ENCODE data around the gene PEAK3. TPM values are rescaled to one million over a fixed set of nuclear protein-coding genes. Genes with fewer than 3 reads are reported as not detected.

The PEAK3 gene
- total RNA-seq, 1 donor from 2014 or later, result not detected

GRCh38 chr19:2226051-2226839 is 55.7 kb downstream of the PEAK3 start:
- DNase-seq (ENCODE audit: low read depth, low spot score), result no peak

DNA sequence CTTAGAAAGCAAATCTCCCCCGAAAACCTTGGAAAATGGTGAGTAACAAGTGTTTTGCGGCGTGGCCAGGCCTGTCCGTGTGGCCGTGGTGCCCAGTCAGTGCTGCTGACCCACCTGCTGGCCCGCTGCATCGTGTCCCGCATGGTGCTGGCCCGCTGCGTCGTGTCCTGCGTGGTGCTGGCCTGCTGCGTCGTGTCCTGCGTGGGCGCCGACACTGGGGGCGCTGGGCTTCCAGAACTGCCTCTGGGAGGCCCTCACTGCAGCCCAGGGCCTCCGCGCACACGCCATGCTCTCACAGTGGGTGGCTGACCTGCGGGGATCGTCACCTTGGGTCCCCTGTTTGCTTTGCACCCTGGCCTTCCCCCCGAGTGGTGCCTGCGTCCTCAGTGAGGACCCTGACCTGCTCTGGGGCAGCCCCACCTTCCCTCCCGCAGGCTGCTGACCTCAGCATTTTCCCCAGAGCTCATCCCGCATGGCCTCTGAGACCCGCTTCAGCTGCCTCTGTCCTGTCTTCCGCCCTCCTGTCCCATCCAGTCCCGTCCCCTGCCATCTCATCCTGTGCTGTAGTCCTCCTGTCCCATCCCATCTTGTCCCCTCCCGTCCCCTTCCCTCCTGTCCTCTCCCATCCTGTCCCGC is 56.4 kb downstream of the PEAK3 start:
- no peak for DNase-seq (ENCODE audit: low read depth, low spot score)

DNA sequence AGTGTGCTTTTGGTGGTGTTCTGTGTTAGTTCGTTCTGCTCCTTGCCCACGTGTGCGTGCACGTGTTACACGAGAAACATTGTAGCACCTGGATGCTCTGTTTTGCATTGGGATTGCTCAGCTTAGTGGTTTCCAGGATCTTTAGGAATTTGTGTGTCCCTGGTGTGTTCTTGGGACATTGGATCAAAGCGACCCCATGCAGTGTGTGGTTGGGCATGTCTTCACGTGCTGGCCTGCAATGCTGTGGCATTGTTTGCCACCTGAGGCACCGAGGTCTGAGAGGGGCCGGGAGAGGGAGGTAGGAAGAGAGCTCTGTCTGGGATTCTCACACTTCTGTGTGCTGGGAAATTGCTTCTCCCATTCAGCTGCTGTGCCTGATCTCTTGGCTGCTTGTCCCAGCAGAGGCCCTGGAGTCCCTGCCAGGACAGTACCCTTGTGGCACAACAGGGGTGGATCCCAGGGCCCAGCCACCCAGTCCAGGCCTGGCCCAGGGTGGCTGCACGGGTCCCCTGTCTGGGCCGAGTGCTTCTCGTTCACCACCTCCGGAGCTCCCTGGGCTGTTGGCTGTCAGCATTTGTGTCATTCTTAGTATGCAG is 57.1 kb downstream of the PEAK3 start:
- no peak for DNase-seq (ENCODE audit: low read depth, low spot score)

Other genes starting within 250 kb of the PEAK3 start
- gene MKNK2, start 230.9 kb downstream of the PEAK3 start, total RNA-seq, result 85.2 and 170 TPM in 2 replicates
- 18.7 and 25.5 TPM in 2 replicates for gene MOB3A, start 185.8 kb downstream of the PEAK3 start, total RNA-seq
- gene IZUMO4, start 185.3 kb downstream of the PEAK3 start, total RNA-seq, result 0.46 and 0.74 TPM in 2 replicates
- gene AP3D1, start 130.6 kb downstream of the PEAK3 start, total RNA-seq, result 90.9 and 100 TPM in 2 replicates
- 4.7 and 5.4 TPM in 2 replicates for gene DOT1L, start 118.2 kb downstream of the PEAK3 start, total RNA-seq
- 55.3 and 63.0 TPM in 2 replicates for gene PLEKHJ1, start 45.8 kb downstream of the PEAK3 start, total RNA-seq
- 45.0 and 50.4 TPM in 2 replicates for gene SF3A2, start 45.4 kb downstream of the PEAK3 start, total RNA-seq
- 0.86 and 1.1 TPM in 2 replicates for gene AMH, start 32.9 kb downstream of the PEAK3 start, total RNA-seq
- gene JSRP1, start 25.8 kb downstream of the PEAK3 start, total RNA-seq, result 0.07 and 0.39 TPM in 2 replicates
- gene LINGO3, start 26.0 kb upstream of the PEAK3 start, total RNA-seq, result not detected in 2 replicates
- 112 and 144 TPM in 2 replicates for gene LSM7, start 46.4 kb upstream of the PEAK3 start, total RNA-seq
- gene SPPL2B, start 46.5 kb upstream of the PEAK3 start, total RNA-seq, result 20.0 and 22.5 TPM in 2 replicates
- not detected in 2 replicates for gene TMPRSS9, start 78.1 kb upstream of the PEAK3 start, total RNA-seq
- 59.5 and 60.3 TPM in 2 replicates for gene TIMM13, start 145.4 kb upstream of the PEAK3 start, total RNA-seq
- 128 and 224 TPM in 2 replicates for gene LMNB2, start 174.8 kb upstream of the PEAK3 start, total RNA-seq
- gene GADD45B, start 194.0 kb upstream of the PEAK3 start, total RNA-seq, result 28.4 and 75.6 TPM in 2 replicates

Data from pulmonary artery endothelial cell (primary cell).